Raji (cell line): ENCODE results near the gene BFSP2.

Source experiments
- POLR2A ChIP-seq: IDR thresholded peaks from 2 replicates; pipeline ENCODE4 v1.6.1; 2011; ENCODE audit warnings: low read depth, low read length, control low read depth; ENCODE audit not compliant: insufficient read depth

Gene BFSP2

GRCh38 chr3:133394561-133395311 is 5.1 kb upstream of the BFSP2 start:
- TF ChIP-seq POLR2A: no peak

DNA sequence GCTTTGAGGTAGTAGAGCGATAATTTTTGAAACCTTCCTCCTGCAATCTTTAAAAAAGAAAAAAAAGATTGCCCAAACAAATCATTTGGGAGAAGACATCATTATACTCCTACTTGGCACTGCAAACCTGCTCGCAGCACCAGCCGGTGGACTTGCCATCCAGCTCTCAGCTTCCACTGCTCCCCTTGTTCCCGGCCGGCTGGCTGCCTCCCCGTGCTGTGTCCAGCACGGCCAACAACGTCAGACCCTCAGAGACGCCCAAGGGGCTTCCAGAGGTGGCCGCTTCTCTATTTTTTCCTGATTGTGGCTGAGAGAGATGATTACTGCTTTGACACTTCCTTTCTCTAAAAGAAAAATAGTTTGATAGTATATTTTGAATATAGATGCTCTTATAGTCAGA is 3.0 kb upstream of the BFSP2 start:
- TF ChIP-seq POLR2A: no peak

- no peak for TF ChIP-seq POLR2A
These were observed 1.7 kb downstream of the BFSP2 start for GRCh38 chr3:133401374-133402135.

DNA sequence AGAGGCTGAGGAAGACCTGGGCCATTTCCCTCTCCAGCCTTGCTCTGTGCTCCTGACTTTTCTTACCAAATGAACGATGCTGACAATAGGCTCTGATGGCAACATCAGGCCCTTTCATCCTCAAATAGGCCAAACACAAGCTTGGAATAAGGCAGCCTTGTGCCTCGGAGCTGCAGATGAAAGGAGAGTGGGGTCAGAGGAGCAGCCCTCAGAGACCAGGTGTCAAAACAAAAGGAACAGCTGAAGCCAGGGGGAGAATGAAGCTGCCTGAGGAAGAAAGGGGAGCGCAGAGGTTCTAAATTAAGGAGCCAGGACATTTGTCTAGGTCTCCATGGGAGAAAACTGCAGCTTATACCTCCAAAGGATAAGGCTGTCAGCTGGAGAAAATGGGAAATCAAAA is 5.1 kb downstream of the BFSP2 start:
- no peak for TF ChIP-seq POLR2A

DNA sequence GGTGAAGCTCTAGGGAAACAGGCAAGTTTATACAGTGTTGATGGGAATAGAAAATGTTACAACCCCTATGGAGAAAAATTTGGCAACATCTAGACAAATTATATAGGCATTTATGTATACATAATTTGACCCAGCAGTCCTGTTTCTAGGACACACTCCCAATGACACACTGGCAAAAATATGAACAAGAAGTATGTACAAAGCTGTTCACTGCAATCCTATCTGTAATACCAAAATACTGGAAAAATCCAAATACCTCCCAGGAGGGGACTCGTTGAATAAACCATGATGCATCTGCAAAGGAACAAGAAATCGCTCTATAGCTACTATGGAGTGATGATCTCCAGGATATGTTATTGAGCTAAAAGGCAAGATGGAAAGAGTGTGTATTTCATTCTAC is 8.5 kb downstream of the BFSP2 start:
- TF ChIP-seq POLR2A: no peak

- no peak for TF ChIP-seq POLR2A
These were observed 9.1 kb downstream of the BFSP2 start for GRCh38 chr3:133408961-133409360.

GRCh38 chr3:133410191-133410892 is 10.5 kb downstream of the BFSP2 start:
- no peak for TF ChIP-seq POLR2A

DNA sequence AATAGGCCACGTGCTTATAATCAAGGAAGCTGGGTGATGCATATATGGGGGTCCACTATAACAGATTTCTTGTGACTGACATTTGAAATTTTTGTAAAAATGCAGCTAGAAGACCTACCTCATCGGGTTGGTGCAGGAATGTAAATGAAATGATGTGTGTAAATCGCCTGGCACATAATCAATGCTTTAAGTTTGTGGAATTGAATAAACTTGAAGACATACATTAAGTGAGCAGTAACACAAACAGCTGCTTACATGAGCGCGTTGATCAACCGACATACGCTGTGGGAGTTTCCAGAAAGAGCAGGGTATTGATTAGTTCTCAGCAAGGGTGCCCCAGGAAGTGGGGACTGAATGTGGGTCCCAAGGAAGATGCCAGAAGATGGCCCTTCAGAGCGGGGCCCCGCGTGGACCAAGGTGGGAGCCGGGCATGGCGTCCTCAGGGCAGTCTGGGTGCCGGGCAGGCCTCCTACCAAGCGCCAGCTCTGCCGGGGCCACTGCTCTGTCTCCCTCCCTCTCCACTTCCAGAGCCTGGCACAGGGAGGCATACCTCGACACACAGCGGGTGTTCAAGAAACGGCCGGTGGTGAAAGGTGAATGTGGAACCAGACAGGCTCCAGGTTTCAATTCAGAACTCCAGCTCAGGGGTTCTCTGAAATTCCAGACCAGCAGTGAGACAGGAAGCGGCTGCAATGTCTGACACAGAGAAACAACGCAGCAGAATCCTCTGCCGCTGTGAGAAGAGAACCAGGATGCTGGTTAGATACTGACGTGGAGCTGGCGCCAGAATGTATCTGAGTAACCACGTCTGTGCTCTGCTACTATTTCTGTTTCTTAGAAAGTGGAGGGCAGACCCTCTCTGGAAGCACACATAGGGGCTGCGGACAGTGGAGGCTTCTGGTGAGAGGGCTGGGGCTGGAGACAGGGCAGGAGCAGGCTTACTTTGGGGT is 12.6 kb downstream of the BFSP2 start:
- TF ChIP-seq POLR2A: no peak

DNA sequence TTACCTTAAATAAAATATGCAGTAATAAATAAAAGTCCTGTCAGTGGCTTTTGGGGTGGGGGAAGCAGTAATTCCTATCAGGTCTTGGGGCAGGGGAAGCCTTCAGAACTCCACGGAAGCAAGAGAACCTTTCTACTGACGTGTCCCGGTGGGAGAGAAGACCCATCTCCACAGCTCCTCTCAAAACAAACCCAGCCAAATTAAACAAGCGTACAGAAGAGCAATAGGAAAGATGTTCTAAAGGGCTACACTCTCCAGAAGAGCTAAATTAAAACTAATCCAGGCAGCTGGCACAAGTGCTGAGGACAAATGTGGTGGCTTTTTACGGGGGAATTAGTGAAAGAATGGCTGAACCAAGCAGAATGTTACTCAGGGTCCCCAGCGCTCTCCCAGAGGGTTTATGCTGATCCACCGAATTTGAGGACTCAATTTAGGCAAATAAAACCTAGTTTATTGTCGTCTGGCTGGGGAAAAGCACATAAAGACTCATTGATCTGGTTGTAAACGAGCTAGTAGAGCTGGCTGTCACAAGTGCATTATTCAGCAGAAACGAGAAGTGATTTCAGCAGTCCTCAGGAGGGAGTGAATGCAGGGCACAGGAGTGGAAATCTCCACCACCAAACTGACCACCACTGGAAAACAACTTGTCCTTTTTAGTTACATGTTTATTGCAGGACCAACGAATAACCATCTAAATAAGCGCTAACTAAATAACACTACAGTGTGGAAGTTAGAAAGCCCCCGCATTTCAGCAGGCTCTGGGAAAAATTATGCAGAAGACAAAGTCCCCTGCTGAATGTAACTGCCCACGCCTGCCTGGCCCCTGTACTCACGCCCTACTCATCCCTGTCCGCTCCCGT is 13.5 kb downstream of the BFSP2 start:
- TF ChIP-seq POLR2A: no peak

DNA sequence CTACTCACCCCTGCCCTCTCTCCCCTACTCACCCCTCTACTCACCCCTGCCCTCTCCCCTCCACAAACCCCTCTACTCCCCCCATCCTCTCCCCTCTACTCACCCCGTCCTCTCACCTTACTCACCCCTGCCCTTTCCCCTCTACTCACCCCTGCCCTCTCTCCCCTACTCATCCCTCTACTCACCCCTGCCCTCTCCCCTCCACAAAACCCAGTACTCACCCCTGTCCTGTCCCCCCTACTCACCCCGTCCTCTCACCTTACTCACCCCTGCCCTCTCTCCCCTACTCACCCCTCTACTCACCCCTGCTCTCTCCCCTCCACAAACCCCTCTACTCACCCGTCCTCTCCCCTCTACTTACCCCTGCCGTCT is 14.2 kb downstream of the BFSP2 start:
- TF ChIP-seq POLR2A: no peak

GRCh38 chr3:133418361-133418760 is 18.5 kb downstream of the BFSP2 start:
- no peak for TF ChIP-seq POLR2A

GRCh38 chr3:133419151-133419909 is 19.5 kb downstream of the BFSP2 start:
- TF ChIP-seq POLR2A: no peak
